MCF 10A (cell line): ENCODE data around the gene EPS8L3. TPM values are rescaled to one million over a fixed set of nuclear protein-coding genes. Genes with fewer than 3 reads are reported as not detected.

ENCODE experiments used
- BruUV-seq: library from RNA; stranded (reverse); fragments of 400-500 nt; replicated peaks from 2 replicates; lab custom pipeline; 2021; lab: Mats Ljungman, UMichigan
- CTCF ChIA-PET: fragments of 300-600 bp; sonication (Branson Sonifier 250); formaldehyde crosslinking; extraction: SDS; loops from one replicate; lab custom pipeline; 2021; ENCODE audit warnings: antibody characterized with exemption, inconsistent platforms; lab: Yijun Ruan, JAX
- POLR2A ChIA-PET: fragments of 300-600, 350-650 bp; sonication (Branson Sonifier 250); formaldehyde crosslinking; extraction: SDS; loops from one replicate; lab custom pipeline; 2020; ENCODE audit warnings: antibody characterized with exemption, inconsistent platforms; lab: Yijun Ruan, JAX
- DNase-seq: peaks from one replicate; pipeline ENCODE4 v3.0.0-alpha.2; 2018; ENCODE audit not compliant: unreplicated experiment
- H3K27ac Mint-ChIP-seq: one replicate; pipeline ENCODE4 v1.8.0; 2022; ENCODE audit warnings: mild to moderate bottlenecking, low read depth, mixed read lengths; ENCODE audit not compliant: unreplicated experiment
- H3K27me3 Mint-ChIP-seq: one replicate; pipeline ENCODE4 v1.8.0; 2022; ENCODE audit warnings: mixed read lengths; ENCODE audit not compliant: insufficient read depth, unreplicated experiment
- H3K36me3 Mint-ChIP-seq: one replicate; pipeline ENCODE4 v1.8.0; 2022; ENCODE audit warnings: mild to moderate bottlenecking, moderate library complexity, mixed read lengths; ENCODE audit not compliant: insufficient read depth, unreplicated experiment
- H3K4me1 Mint-ChIP-seq: one replicate; pipeline ENCODE4 v1.8.0; 2022; ENCODE audit warnings: mixed read lengths; ENCODE audit not compliant: insufficient read depth, unreplicated experiment
- H3K4me3 Mint-ChIP-seq: one replicate; pipeline ENCODE4 v1.8.0; 2022; ENCODE audit warnings: mild to moderate bottlenecking, moderate library complexity, mixed read lengths; ENCODE audit not compliant: unreplicated experiment
- H3K9me3 Mint-ChIP-seq: one replicate; pipeline ENCODE4 v1.8.0; 2022; ENCODE audit warnings: mixed read lengths; ENCODE audit not compliant: unreplicated experiment
- intact Hi-C: fragments of 100-400 bp; cut with micrococcal nuclease; formaldehyde crosslinking; loops from 2 replicates; pipeline ENCODE4 v1.14.1; 2022
- total RNA-seq: library from RNA; stranded (reverse); gene quantifications from 2 replicates; pipeline ENCODE4 v1.2.3, GENCODE V29; 2022
- TF ChIP-seq, protein P1 (sequence below): fragments of 200-600 bp; IDR thresholded peaks from one replicate; pipeline ENCODE4 v1.8.0; 2022; ENCODE audit warnings: antibody characterized with exemption, mild to moderate bottlenecking; ENCODE audit not compliant: unreplicated experiment

Gene EPS8L3
- total RNA-seq, 1 experiment from 2014 or later: not detected

DNA sequence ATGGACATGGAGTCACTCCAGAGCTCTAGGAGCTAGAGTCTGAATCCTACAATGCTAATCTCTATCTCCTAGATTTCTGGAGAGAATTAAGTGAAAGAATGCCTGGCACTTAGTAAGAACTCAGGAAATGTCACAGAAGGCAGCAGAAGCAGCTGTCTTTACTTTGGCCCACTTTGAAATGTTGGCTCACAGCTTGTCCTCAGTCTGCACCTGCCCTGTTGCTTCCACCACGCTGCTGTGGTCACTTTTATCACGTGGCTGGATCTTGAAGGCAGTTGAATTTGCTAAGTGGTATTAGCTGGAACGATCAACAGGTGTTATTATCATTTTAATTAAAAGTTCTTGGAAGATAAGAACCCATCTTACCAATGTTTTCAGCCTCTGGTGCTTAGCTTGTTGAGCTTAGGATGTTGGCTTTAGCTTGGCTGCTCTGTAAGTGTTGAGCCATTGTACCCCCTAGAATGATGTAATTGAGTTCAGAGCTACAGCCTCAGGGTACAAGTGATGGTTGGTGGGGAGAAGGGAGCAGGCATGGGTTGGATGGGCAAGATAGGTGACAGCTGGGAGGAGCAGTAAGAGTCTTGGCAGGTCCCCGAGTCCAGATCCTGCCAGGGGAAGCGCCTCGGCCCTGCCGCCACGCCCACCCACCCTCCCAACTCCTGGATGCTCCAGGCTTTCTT, 41.9 kb upstream of the EPS8L3 start:
- Mint-ChIP-seq H3K4me1 (no peaks in the 10 kb centered on the region), H3K9me3 (no peaks in the 10 kb centered on the region), H3K27ac (no peak overlapping the region), H3K36me3 (no peaks in the 10 kb centered on the region), H3K4me3 (no peak overlapping the region), H3K27me3 (no peaks in the 10 kb centered on the region)
- intact Hi-C loops: no loop called here
- TF ChIP-seq, protein P1, sequence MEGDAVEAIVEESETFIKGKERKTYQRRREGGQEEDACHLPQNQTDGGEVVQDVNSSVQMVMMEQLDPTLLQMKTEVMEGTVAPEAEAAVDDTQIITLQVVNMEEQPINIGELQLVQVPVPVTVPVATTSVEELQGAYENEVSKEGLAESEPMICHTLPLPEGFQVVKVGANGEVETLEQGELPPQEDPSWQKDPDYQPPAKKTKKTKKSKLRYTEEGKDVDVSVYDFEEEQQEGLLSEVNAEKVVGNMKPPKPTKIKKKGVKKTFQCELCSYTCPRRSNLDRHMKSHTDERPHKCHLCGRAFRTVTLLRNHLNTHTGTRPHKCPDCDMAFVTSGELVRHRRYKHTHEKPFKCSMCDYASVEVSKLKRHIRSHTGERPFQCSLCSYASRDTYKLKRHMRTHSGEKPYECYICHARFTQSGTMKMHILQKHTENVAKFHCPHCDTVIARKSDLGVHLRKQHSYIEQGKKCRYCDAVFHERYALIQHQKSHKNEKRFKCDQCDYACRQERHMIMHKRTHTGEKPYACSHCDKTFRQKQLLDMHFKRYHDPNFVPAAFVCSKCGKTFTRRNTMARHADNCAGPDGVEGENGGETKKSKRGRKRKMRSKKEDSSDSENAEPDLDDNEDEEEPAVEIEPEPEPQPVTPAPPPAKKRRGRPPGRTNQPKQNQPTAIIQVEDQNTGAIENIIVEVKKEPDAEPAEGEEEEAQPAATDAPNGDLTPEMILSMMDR: no peak
- CTCF ChIA-PET: interaction anchor here (0.7 to 2.7 kb wide), 3 partner anchors 29 to 401 kb away, joined by 3 to 9 read pairs (median 4); no protein-coding TSS in a partner anchor
- POLR2A ChIA-PET: no interaction called here
- no peak for DNase-seq
- BruUV-seq: no TSS peak

DNA sequence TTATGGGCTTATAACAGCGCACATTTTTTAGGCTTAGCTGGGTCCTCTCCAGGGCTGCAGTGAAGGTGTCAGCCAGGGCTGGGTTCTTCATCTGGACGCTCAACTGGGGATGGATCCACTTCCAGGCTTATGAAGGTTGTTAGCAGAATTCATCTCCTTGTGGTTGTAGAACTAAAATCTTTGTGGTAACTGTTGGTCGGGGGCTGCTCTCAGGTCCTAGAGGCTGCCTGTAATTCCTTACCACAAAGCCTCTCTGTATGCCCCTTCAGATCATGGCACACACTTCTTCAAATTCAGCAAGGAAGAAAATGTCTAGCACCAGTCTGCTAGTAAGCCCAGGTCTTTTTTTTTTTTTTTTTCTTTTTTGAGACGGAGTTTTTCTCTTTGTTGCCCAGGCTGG, 40.9 kb upstream of the EPS8L3 start:
- POLR2A ChIA-PET: no interaction called here
- no peak for DNase-seq
- Mint-ChIP-seq H3K27ac (no peak overlapping the region), H3K9me3 (no peaks in the 10 kb centered on the region), H3K4me3 (no peak overlapping the region), H3K27me3 (no peaks in the 10 kb centered on the region), H3K36me3 (no peaks in the 10 kb centered on the region), H3K4me1 (no peaks in the 10 kb centered on the region)
- intact Hi-C loops: no loop called here
- CTCF ChIA-PET: interaction anchor here (0.5 to 2.7 kb wide), 2 partner anchors 28 to 40 kb away, joined by 3 to 9 read pairs; no protein-coding TSS in a partner anchor
- no TSS peak for BruUV-seq
- TF ChIP-seq, protein P1: no peak

DNA sequence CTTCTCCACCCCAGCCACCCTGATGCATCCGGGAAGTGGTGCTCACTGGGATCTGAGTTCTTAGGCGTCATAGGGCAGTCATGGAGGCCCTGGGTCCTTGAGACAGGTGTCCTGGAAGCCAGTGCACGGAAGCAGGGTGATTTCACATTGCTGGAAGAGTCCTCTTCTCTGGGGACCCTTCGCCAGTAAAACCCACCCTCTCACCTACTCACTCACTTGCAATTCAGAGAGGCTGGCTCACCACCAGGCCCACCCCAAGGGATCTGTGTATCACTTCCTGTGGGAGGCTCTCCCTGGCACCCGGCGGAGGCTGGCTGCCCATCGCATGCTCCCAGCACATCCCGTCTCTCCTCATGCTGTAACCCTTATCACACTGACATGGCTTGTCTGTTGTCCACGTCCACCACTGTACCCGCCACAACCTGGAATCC, 40.2 kb upstream of the EPS8L3 start:
- POLR2A ChIA-PET: no interaction called here
- BruUV-seq: no TSS peak
- TF ChIP-seq, protein P1: no peak
- Mint-ChIP-seq H3K27me3 (no peaks in the 10 kb centered on the region), H3K9me3 (no peaks in the 10 kb centered on the region), H3K36me3 (no peaks in the 10 kb centered on the region), H3K27ac (no peak overlapping the region), H3K4me1 (no peaks in the 10 kb centered on the region), H3K4me3 (no peak overlapping the region)
- DNase-seq: no peak
- CTCF ChIA-PET: no interaction called here
- intact Hi-C loops: no loop called here

DNA sequence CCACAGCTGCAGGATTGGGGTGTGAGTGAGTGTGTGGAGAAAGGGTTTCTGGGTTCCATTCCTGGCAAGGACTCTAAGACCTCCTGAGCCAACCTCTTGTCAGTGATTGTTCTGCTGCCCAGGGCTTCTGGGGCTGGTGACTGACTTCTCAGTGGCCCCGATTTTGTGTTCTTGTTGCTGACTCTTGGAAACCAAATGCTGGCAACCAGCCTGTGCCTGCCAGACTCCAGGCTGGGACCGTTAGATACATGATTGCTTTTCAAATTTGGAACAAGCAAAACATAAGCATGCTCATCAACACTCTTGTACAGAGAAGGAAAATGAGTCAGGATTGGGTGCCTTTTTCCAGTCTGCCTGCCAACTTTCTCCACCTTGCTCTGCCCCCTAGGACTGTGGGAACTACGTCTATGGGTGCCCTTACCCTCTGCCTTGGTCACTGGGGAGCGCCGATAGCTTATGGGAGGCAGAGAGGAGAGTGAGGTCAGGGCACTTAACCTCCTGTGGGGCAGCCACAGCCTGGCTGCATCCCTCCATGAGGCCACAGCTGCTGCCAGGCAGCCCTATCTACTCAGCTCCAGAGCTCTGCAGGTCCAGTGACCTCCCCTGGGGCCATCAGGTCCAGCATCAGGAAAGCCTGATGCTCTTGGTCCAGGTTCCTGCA, 39.3 kb upstream of the EPS8L3 start:
- H3K36me3 Mint-ChIP-seq: no peaks in the 10 kb centered on the region
- intact Hi-C loops: no loop called here
- ChIA-PET POLR2A (no interaction called here), CTCF (interaction anchor here (0.5 to 1.1 kb wide), 2 partner anchors 26 to 182 kb away, joined by 3 to 5 read pairs; partner anchors contain the start of gene AHCYL1)
- no peaks in the 10 kb centered on the region for H3K4me1 Mint-ChIP-seq
- no peak for DNase-seq
- H3K4me3 Mint-ChIP-seq: no peak overlapping the region
- no peaks in the 10 kb centered on the region for H3K27me3 Mint-ChIP-seq
- TF ChIP-seq, protein P1: no peak
- no TSS peak for BruUV-seq
- H3K27ac Mint-ChIP-seq: no peak overlapping the region
- no peaks in the 10 kb centered on the region for H3K9me3 Mint-ChIP-seq
